Stomach (tissue), 9 donors: ENCODE data around the gene TGFBR3L. TPM values are rescaled to one million over a fixed set of nuclear protein-coding genes. Genes with fewer than 3 reads are reported as not detected.

Experiments used
- DNase-seq, 2 donors: peaks; one replicate each; pipeline versions ENCODE4 v3.0.0 to v3.0.0-alpha.2; 2013 to 2019
- H3K27ac ChIP-seq, 5 donors: fragments of 200-600 bp in 4 of 5; sonication (generic) in 4 of 5; one replicate each; pipeline ENCODE4 v1.5.1; 2013 to 2019; ENCODE audit warnings: mild to moderate bottlenecking in 1 of 5, moderate library complexity in 1 of 5
- H3K27me3 ChIP-seq, 3 donors: fragments of 200-600 bp; sonication (generic); one replicate each; pipeline ENCODE4 v1.5.1; 2017 to 2019; ENCODE audit warnings: mixed run types in 1 of 3
- H3K36me3 ChIP-seq, 4 donors: fragments of 200-600 bp; sonication (generic); 1 replicate in 3 of 4; 2 replicates in 1 of 4; pipeline ENCODE4 v1.5.1; 2016 to 2019
- H3K4me1 ChIP-seq, 4 donors: fragments of 200-600 bp; sonication (generic); one replicate each; pipeline ENCODE4 v1.5.1; 2016 to 2019
- H3K4me3 ChIP-seq, 4 donors: fragments of 200-600 bp; sonication (generic) in 3 of 4; one replicate each; pipeline ENCODE4 v1.5.1; 2016 to 2019; ENCODE audit warnings: mild to moderate bottlenecking in 1 of 4
- H3K9me3 ChIP-seq, 4 donors: fragments of 200-600 bp; sonication (generic); one replicate each; pipeline ENCODE4 v1.5.1; 2016 to 2019
- EP300 ChIP-seq: sonication (generic); formaldehyde crosslinking; IDR thresholded peaks from one replicate; pipeline ENCODE4 v1.6.1; 2017; ENCODE audit warnings: antibody characterized with exemption
- POLR2A ChIP-seq, 4 donors: fragments of 450-650 bp; IDR thresholded peaks; one replicate each; pipeline ENCODE4 v1.6.1; 2016; ENCODE audit warnings: antibody characterized with exemption in 4 of 4, control low read depth in 2 of 4, mild to moderate bottlenecking in 1 of 4, moderate library complexity in 1 of 4
- POLR2AphosphoS5 ChIP-seq, 3 donors: sonication (generic); formaldehyde crosslinking; IDR thresholded peaks; one replicate each; pipeline ENCODE4 v1.6.1; 2016; ENCODE audit warnings: antibody characterized with exemption in 3 of 3
- WGBS, 5 donors: extraction: QIAGEN DNeasy Blood & Tissue Kit in 3 of 5; methylation state at CpG; one replicate each; pipeline versions ENCODE4 v1.1.5 to v1.1.7; 2013 to 2018; 5-methylcytosine and 5-hydroxymethylcytosine counted together
- intact Hi-C: fragments of 100-400 bp; cut with DNase I; formaldehyde crosslinking; loops from one replicate; pipeline ENCODE4 v1.15.1; 2023; ENCODE audit warnings: low total_unique reads
- polyA plus RNA-seq, 3 donors: library from polyadenylated mRNA; stranded (reverse); fragments of 200-250 nt; gene quantifications; one replicate each; pipeline ENCODE4 v1.2.3, GENCODE V29; 2013
- total RNA-seq, 5 donors: library from RNA; depleted of rRNA; stranded (reverse); fragments of >200 nt; gene quantifications; one replicate each; pipeline versions ENCODE4 v1.1.0 to v1.2.3, GENCODE V29; 2014 to 2016
- TF ChIP-seq, protein P1 (sequence below), 7 experiments: fragments of 450-650 bp in 4 of 7; fragments of 200-600 bp in 3 of 7; sonication (generic) in 3 of 7; IDR thresholded peaks; one replicate each; pipeline ENCODE4 v1.5.1; 2016 to 2019; ENCODE audit warnings: antibody characterized with exemption in 7 of 7, control low read depth in 2 of 7, mild to moderate bottlenecking in 1 of 7
- donor health status: healthy with polysubstance abuse.
- donor health status: Bipolar disorder and iron deficiency.
- donor health status: healthy.

TGFBR3L gene
- total and polyA plus RNA-seq, 8 donors, result 1.5 TPM; not detected in 7

DNA sequence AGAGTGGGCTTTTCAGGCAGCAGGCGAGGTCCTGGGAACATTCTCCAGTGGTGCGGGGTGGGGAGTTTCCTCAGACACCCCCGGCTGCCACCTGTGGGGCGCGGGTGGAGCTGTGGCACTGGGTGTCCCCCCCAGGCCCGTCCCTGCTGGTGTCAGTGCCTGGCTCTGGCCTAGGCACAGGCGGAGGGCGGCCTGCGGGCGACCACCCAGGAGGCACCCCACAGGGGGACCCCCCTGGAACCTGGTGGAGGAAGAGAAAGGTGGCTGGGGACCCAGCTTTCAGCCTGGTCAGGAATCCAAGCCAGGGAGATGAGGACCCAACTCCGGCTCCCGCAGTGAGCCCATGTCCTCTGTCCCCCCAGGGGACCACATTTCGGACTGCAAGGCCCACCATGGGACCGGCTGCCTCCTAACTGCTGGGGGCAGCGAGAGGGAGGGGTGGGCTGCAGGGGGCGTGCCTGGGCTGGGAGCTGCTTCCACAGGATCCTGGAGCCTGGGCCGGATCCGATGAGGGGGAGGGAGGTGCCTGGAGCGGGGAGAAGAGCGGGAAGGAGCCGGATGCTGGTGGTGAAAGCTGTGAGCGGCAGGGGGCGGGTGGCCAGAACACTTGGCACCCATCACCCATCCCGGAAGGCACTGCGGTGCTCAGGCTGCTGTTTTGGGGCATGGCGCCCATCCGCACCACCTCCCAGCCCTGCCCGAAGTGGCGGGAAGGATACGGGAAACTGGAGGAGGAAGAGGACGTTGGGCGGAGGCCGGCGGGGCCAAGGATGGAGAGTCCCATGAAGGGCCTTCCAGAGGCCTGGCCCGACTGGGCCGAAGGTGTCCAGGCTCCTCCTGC, 16.8 kb downstream of the TGFBR3L start:
- no peak overlapping the region for H3K4me3 ChIP-seq
- H3K27me3 ChIP-seq, result no peaks in the 10 kb centered on the region
- peaks cover 57 to 70% (median 67%) of the 10 kb centered on the region in 4 donors for H3K36me3 ChIP-seq
- intact Hi-C loops, result no loop called here
- DNase-seq, result peak in 1 of 2 donors; percentile 31
- peaks cover 15 to 52% (median 32%) of the 10 kb centered on the region in 4 donors for H3K4me1 ChIP-seq
- TF ChIP-seq EP300 (no peak), POLR2A (IDR thresholded peaks at IDR 0.05) (no peak), POLR2AphosphoS5 (IDR thresholded peaks at IDR 0.05) (no peak)
- TF ChIP-seq, protein P1, sequence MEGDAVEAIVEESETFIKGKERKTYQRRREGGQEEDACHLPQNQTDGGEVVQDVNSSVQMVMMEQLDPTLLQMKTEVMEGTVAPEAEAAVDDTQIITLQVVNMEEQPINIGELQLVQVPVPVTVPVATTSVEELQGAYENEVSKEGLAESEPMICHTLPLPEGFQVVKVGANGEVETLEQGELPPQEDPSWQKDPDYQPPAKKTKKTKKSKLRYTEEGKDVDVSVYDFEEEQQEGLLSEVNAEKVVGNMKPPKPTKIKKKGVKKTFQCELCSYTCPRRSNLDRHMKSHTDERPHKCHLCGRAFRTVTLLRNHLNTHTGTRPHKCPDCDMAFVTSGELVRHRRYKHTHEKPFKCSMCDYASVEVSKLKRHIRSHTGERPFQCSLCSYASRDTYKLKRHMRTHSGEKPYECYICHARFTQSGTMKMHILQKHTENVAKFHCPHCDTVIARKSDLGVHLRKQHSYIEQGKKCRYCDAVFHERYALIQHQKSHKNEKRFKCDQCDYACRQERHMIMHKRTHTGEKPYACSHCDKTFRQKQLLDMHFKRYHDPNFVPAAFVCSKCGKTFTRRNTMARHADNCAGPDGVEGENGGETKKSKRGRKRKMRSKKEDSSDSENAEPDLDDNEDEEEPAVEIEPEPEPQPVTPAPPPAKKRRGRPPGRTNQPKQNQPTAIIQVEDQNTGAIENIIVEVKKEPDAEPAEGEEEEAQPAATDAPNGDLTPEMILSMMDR (IDR thresholded peaks at IDR 0.05), result no peak
- H3K27ac ChIP-seq, result peak overlapping the region in 4 of 5 donors; percentile 26 to 89 (median 82)
- 87 to 93% (median 90%) methylated on average over 32 to 36 of the region's 36 CpGs for WGBS, 5 donors
- no peaks in the 10 kb centered on the region for H3K9me3 ChIP-seq

- Histone ChIP-seq H3K27ac (peak overlapping the region in 2 of 5 donors; percentile 86 to 89), H3K4me1 (peaks cover 9 to 43% (median 25%) of the 10 kb centered on the region in 4 donors), H3K27me3 (no peaks in the 10 kb centered on the region), H3K36me3 (peaks cover 66 to 77% (median 76%) of the 10 kb centered on the region in 4 donors), H3K9me3 (no peaks in the 10 kb centered on the region), H3K4me3 (no peak overlapping the region)
- TF ChIP-seq EP300 (no peak), POLR2A (IDR thresholded peaks at IDR 0.05) (no peak), POLR2AphosphoS5 (IDR thresholded peaks at IDR 0.05) (no peak)
- TF ChIP-seq, protein P1 (IDR thresholded peaks at IDR 0.05), result no peak
- intact Hi-C loops, result no loop called here
- 92 to 93% (median 92%) methylated on average over 28 to 32 of the region's 32 CpGs for WGBS, 5 donors
- peak in 1 of 2 donors; percentile 5 for DNase-seq
Observed at GRCh38 chr19:7932276-7932929, 17.8 kb downstream of the TGFBR3L start.

GRCh38 chr19:7932930-7933300, 18.3 kb downstream of the TGFBR3L start:
- WGBS, 5 donors, result 89 to 96% (median 93%) methylated on average over 5 to 10 of the region's 10 CpGs
- peaks cover 72 to 82% (median 82%) of the 10 kb centered on the region in 4 donors for H3K36me3 ChIP-seq
- peak overlapping the region in 1 of 5 donors; percentile 86 for H3K27ac ChIP-seq
- H3K4me1 ChIP-seq, result peaks cover 5 to 38% (median 20%) of the 10 kb centered on the region in 4 donors
- no peak for DNase-seq
- no peak overlapping the region for H3K4me3 ChIP-seq
- H3K27me3 ChIP-seq, result no peaks in the 10 kb centered on the region
- TF ChIP-seq POLR2A (IDR thresholded peaks at IDR 0.05) (no peak), POLR2AphosphoS5 (IDR thresholded peaks at IDR 0.05) (no peak), EP300 (no peak)
- TF ChIP-seq, protein P1 (IDR thresholded peaks at IDR 0.05), result no peak
- no peaks in the 10 kb centered on the region for H3K9me3 ChIP-seq
- intact Hi-C loops, result no loop called here

DNA sequence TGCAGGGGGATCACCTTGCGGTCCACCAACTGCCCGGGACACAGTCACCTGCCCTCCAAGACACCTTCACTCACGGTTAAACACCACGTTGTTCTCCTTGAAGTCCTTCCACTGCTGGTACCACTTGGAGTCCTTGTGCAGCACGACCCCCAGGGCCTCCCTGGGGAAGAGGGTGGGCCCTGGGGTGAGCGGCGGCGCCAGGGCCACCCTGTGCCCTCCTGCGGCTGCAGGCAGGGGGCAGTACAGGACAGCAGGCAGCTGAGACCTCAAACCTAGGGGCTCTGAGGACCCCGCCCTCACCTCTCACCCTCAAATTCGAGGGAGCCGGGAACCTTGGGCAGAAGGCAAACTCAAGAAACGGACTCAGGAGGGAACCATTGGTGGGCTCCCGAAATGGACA, 18.8 kb downstream of the TGFBR3L start:
- WGBS, 5 donors, result 83 to 91% (median 89%) methylated on average over 4 to 14 of the region's 14 CpGs
- peak overlapping the region in 1 of 5 donors; percentile 86 for H3K27ac ChIP-seq

More for the DNA sequence above, 18.8 kb downstream of the TGFBR3L start:
- no peaks in the 10 kb centered on the region for H3K9me3 ChIP-seq
- H3K4me3 ChIP-seq, result no peak overlapping the region
- peak in 1 of 2 donors; percentile 3 for DNase-seq
- no peaks in the 10 kb centered on the region for H3K27me3 ChIP-seq
- H3K4me1 ChIP-seq, result peaks cover under 1 to 33% (median 15%) of the 10 kb centered on the region in 4 donors
- intact Hi-C loops, result no loop called here
- peaks cover 76 to 87% (median 87%) of the 10 kb centered on the region in 4 donors for H3K36me3 ChIP-seq
- no peak for TF ChIP-seq POLR2A (IDR thresholded peaks at IDR 0.05)
- TF ChIP-seq, protein P1 (IDR thresholded peaks at IDR 0.05), result peak in 1 of 7 experiments; percentile 6
- no peak for TF ChIP-seq POLR2AphosphoS5 (IDR thresholded peaks at IDR 0.05)
- TF ChIP-seq EP300, result no peak
